Gastrocnemius medialis (tissue), 4 donors: ENCODE measurements around the gene PROZ.

Experiments used
- POLR2A ChIP-seq, 2 donors: fragments of 450-650 bp; IDR thresholded peaks; one replicate each; pipeline ENCODE4 v1.6.1; 2017; ENCODE audit warnings: antibody characterized with exemption in 2 of 2, mild to moderate bottlenecking in 2 of 2, moderate library complexity in 2 of 2
- TF ChIP-seq, protein P1 (sequence below), 5 experiments: fragments of 450-650 bp in 3 of 5; fragments of 200-600 bp in 2 of 5; sonication (generic) in 2 of 5; IDR thresholded peaks in 4 of 5; conservative IDR thresholded peaks in 1 of 5; 1 replicate in 4 of 5; 2 replicates in 1 of 5; pipeline ENCODE4 v1.5.1; 2016 to 2019; ENCODE audit warnings: antibody characterized with exemption in 5 of 5, mild to moderate bottlenecking in 3 of 5, moderate library complexity in 3 of 5

DNA sequence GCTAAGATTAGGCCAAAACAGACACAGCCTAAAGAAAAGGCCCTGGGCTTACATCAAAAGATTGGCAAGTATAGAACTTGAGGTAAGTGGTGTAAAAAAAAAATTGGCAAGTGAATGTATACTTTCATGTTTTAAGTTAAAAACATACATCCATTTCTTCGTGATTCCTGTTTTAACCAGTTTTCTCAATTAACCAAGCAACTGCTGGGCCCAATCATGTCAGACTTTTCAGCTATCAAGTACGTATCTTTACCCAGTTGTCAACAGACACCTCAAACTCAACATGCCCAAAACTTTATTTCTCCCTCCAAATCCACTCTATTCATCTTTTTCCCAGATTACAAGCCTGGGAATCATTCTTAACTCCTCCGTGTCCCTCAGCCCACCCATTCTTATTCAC, 49.0 kb downstream of the PROZ start:
- TF ChIP-seq, protein P1, sequence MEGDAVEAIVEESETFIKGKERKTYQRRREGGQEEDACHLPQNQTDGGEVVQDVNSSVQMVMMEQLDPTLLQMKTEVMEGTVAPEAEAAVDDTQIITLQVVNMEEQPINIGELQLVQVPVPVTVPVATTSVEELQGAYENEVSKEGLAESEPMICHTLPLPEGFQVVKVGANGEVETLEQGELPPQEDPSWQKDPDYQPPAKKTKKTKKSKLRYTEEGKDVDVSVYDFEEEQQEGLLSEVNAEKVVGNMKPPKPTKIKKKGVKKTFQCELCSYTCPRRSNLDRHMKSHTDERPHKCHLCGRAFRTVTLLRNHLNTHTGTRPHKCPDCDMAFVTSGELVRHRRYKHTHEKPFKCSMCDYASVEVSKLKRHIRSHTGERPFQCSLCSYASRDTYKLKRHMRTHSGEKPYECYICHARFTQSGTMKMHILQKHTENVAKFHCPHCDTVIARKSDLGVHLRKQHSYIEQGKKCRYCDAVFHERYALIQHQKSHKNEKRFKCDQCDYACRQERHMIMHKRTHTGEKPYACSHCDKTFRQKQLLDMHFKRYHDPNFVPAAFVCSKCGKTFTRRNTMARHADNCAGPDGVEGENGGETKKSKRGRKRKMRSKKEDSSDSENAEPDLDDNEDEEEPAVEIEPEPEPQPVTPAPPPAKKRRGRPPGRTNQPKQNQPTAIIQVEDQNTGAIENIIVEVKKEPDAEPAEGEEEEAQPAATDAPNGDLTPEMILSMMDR (IDR thresholded peaks at IDR 0.05 in 4 of 5, conservative IDR thresholded peaks at IDR 0.05 in 1 of 5) = no peak
- TF ChIP-seq POLR2A (IDR thresholded peaks at IDR 0.05) = no peak
